Amniotic stem cell (primary cell): Measurements from ENCODE around the gene PLA2G6.

ENCODE experiments used
- DNase-seq: peaks from one replicate; lab custom pipeline; 2025; lab: John Stamatoyannopoulos, UW

PLA2G6 gene

DNA sequence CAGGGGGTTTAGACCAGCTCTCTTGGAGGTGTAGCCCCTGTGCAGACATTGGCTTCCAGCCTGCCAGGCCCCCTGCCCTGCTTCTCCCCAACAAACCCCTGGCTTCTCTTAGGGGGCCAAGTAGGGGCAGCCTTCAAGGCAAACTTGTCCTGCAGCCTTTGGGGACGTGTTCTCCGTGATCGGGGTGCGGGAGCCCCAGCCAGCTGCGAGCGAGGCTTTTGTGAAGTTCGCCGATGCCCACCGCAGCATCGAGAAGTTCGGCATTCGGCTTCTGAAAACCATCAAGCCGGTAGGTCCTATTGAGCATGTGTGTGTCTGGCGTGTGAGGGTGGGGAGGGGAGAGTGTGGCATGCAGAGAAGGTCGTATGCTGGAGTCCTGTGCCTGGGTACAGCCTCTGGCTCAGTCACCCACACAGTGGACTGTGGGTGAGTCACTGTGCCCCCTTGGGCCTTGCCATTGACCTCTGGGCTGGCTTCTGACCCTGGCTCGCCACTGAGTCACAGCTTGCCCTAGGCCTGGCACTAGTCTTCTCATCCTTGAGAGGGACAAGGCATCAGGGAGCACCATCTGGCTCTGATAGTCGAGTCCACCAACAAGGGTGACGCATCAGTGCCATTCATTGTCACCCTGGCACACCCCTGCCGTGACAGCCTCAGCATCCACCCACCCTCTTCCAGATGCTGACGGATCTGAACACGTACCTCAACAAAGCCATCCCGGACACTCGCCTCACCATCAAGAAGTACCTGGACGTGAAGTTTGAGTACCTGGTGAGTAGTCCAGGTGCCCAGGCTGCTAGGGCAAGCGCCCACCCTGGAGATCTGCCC lies 109.1 kb downstream of the PLA2G6 start:
- DNase-seq, result no peak

DNA sequence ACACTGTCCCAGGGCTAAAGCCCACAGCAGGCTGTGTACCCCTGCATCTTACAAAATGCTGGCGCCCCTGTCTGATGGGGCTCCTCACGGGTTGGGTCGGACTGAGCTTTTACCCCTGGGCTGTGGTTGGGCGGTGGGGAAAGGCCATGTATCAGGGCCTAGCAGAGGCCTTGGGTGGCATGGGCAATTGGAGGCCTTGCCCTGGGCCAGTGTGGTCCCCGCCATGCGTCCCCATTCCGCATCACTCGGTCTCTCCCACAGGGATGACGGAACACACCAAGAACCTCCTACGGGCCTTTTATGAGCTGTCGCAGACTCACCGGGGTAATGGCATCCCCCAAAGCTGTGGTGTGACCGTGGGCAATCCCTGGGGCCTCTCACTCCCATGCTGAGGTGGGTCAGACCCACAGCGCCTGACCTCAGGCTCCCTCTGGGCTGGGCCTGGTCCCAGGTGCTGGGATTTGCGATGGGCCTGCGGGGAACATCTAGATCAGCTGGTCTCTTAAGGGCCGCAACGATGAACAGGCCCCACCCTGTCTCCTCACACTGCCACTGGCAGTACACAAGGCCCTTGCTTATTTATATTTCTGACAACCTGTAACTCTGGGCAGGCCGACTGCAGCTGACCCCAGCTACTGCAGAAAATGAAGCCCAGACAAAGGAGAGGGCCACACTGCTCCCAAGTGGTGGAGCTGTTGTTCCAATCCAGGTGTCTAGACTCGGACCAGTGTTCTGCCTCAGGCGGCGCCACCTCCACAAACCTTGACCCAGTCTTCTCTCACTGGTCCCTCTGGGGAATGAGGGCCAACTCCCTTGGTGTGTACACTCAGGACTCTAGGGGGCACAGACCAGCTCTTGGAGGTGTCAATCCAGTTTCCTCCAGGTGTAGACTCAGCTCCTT lies 110.0 kb downstream of the PLA2G6 start:
- DNase-seq, result no peak

DNA sequence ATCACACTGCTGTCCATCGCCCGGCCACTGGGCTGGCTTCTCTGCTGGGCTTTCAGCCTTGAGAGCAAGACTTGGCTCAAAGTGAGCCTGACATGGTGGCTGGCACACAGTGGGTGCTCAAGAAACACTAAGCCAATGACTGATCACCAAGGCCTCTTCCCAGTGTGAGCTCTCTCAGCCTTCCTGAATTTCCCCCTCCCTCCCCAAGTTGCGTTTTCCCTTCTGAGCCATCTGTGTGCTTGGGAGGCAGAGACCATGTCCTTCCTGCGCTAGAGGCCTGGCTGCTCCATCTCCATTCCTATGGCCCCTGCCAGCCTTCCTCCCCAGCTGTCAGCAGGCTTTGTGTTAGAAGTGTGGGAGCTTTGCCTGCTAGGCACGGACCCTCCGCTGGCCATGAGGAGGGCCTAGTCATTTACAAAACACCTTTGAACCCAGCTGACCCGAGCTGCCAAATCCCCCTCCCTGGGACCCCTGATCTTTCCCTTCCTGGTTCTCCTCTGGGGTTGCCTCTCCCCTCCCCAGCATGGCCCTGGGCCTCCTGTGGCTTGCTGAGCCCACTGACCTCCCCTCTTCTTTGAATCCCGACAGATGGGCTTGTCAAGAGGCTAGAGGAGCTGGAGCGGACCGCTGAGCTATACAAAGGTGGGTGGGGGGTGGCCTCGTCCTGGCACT lies 111.2 kb downstream of the PLA2G6 start:
- no peak for DNase-seq

DNA sequence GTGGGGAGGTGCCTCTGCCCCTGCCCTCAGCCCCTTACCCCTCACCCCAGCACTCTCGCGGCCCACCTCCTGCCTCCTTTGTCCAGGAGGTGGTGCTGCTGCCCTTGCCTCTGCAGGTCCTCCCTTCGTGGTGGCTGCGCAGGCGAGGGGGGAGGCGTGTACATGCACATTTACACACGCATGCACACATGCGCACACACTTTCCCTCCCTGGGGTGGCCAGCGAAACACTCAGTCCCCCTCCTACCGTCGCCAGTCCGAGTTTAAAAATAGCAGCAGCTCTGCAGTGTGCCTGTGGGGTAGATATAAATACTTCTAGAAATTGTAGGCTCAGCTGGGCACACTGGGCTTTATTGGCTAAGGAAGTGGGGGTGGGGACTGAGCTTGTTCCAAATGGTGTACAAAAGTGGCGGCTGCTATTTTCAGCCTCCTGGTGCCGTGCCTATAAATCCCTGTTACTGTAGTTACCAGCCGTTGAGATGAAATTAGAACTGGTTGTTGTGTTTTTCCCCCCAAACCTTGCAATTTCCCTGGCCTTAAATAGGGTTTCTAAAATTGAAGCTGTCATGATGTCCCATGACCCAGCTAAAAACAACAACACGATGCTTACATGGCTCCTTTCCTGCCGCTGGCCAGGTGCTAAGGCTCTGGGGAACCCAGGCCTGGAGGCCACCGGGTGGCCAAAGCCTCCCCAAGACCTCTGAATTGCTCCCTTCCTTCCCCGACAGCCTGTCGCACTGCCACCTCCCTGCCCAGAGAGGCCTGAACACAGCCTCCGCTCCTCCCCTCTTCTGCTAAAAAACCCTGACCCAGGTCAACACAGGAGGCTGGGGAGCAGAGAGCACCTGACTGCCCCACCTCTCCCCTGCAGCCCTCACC lies 112.0 kb downstream of the PLA2G6 start:
- DNase-seq, result no peak

DNA sequence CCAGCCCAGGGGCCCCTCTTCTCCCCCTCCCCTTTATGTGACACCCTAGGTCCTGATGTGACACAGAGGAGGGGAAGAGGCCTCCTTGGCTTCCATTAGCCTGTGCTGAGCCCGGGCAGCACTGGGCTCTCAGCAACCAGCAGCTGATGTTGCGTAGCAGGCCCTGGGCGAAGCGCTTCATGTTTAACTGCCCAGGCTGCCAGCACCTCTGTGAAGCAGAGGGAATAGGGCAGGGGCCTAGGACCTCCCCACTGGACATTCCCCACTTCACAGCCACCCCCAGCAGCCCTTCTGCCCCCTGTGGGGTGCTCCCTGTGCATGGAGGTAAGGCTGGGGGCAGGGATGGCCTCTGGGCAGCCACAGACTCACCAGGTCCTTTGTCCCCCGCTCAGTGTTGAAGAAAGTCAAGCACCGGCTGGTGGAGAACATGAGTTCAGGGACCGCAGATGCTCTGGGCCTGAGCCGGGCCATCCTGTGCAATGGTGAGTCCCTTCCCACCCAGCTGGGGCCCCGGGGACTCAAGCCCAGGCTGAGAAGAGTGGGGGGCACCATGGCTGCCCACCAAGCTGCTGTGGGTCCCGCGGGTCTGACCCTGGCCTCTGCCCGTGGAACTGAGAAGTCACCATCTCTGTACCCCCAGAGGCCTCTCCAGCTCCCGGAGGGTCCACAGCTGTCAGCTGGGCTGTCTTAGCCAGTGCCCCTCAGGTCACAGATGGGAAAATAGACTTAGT lies 112.8 kb downstream of the PLA2G6 start:
- no peak for DNase-seq

DNA sequence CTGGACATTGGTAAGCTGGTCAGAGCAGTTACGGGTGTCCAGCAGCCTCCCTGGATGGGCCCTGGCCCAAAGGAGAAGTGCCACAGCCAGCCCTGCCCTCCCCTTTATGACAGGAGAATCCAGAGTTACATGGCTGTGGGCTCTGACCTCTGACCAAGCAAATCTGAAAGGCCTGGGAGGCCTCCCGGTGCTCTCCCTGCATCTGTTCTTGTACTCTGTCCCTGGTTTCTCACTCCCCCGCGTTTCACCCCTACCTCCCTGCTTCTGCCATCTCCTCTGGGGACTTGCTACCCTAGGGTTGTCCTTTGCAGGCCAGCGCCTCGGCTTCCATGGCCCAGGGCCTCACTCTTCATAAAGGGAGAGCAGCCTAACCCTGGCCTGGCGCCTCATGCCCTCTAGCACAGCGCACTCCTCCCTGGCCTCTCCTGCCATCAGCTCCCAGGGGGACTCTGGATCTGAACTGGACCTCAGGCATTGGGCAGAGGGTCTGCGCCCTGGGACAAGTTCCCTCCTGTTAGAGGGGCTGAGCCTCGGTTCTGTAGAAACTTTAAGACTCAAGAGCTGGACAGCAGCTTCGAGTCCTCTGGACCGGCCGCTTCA lies 113.8 kb downstream of the PLA2G6 start:
- no peak for DNase-seq

DNA sequence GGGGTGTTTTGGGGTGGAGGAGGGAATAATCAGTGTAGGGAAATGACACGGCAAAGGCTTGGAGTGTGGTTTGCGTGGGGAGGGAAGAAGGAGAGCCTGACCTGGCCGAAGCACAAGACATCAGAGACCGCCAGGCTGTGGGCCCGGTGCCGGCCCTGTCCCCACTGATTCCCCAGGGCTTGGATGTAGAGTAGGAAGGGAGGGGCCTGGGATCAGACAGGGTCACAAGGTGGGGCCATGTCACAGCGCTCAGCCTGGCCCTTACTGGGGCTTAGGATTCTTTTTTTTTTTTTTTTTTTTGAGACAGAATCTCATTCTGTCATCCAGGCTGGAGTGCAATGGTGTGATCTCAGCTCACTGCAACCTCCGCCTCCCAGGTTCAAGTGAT lies 114.6 kb downstream of the PLA2G6 start:
- no peak for DNase-seq

DNA sequence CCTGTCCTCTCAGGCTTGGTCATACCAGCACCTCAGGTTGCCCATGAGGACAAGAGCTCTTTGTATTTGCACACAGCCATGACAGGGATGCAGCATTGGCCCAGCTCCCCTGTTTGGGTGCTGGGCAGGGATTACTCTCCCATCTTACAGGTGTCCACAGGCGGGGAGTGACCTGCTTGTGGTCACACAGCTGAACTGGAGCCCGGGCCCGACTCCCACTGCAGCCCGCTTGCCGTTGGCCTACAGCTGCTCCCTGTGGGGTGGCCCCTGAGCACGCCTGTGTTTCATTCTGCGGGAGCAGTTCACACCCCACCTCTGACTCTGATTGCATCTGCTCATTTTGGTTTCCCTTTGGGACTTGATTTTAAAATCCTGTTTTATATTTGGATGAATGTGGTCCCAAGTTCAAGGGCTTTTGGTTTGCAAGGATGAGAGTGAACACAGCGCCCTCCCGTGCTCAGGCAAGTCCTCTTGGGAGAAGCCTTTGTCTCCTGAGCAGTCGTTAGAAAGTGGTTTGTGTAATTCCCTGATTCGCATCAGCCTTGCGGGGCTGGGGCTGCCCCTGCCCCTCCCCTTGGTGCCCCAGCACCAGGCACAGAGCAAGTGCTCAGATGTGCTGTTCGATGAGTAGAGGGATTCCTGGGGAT lies 115.1 kb downstream of the PLA2G6 start:
- DNase-seq, result no peak

DNA sequence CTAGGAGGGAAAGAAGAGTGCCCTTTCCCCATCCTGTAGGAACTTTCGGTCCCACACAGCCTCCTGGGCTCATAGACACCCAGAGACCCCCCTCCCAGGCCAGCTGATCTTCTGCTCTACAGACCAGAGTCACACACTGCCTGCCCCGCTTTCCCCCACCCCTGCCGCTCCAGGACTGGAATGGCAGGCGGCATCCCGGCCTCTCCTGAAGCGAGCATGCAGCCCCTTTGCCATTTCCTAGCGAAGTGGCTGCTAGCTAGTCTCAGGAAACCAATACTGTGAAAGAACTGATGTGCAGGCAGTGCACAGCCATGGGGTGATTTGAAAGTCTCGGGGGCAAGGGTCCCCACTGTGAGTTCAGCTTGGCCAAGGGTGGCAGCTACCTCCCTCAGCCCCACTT lies 116.1 kb downstream of the PLA2G6 start:
- DNase-seq, result no peak

DNA sequence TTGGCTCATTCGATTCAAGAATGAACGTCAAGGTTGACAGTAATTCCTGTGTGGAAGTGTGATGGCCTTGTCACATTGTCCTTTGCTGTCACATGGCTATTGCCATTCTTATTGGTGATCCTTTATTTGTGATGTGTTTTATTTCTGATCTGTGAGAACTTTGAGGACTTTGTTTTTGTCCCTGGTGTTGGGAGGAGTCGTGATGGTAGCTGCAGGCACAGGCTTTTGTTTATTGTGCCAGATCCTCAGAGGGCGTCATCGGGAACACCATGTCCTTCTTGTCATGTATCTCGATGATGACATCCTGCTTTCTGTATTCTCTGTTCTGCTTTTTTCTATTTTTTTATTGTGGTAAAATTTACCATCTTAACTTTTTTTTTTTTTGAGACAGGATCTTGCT lies 118.8 kb downstream of the PLA2G6 start:
- DNase-seq, result no peak
